Endometrial microvascular endothelial cells (primary cell): Measurements from ENCODE around the gene WDR74. TPM values are rescaled to one million over a fixed set of nuclear protein-coding genes. Genes with fewer than 3 reads are reported as not detected.
"Not testable (repeated sequence)": the region's sequence is repeated elsewhere in the genome, so short reads cannot be mapped to it uniquely, and the experiment has no call there.

Source experiments
- in situ Hi-C: cut with HindIII; loops from 2 replicates; pipeline ENCODE4 v1.10.0; 2017; ENCODE audit warnings: low sequenced_read_pairs, low pct_unique_long_range_greater_than_20kb; ENCODE audit errors: inconsistent ontology term
- total RNA-seq: library from RNA; depleted of rRNA; stranded (reverse); fragments of >200 nt; gene quantifications from one replicate; pipeline ENCODE4 v1.2.3, GENCODE V29; 2015; ENCODE audit errors: inconsistent ontology term

The WDR74 gene
- total RNA-seq, 1 donor from 2014 or later, result 49.7 TPM

DNA sequence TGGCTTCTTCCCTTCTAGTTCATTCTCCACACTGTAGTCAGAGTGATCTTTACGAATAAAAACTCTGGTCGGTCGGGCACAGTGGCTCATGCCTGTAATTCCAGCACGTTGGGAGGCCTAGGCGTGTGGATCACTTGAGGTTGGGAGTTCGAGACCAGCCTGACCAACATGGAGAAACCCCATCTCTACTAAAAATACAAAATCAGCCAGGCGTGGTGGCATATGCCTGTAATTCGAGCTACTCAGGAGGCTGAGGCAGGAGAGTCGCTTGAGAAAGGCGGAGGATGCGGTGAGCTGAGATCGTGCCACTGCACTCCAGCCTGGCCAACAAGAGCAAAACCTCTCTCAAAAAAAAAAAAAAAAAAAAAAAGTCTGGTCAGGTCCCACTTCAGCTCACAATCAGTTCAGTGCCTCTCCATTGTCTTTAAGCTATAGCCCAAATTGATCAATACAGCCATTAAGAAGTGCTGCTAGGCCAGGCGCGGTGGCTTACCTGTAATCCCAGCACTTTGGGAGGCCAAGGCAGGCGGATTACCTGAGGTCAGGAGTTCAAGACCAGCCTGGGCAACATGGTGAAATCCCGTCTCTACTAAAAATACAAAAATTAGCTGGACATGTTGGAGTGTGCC lies 22.3 kb upstream of the WDR74 start:
- in situ Hi-C loops, result not testable (repeated sequence)

DNA sequence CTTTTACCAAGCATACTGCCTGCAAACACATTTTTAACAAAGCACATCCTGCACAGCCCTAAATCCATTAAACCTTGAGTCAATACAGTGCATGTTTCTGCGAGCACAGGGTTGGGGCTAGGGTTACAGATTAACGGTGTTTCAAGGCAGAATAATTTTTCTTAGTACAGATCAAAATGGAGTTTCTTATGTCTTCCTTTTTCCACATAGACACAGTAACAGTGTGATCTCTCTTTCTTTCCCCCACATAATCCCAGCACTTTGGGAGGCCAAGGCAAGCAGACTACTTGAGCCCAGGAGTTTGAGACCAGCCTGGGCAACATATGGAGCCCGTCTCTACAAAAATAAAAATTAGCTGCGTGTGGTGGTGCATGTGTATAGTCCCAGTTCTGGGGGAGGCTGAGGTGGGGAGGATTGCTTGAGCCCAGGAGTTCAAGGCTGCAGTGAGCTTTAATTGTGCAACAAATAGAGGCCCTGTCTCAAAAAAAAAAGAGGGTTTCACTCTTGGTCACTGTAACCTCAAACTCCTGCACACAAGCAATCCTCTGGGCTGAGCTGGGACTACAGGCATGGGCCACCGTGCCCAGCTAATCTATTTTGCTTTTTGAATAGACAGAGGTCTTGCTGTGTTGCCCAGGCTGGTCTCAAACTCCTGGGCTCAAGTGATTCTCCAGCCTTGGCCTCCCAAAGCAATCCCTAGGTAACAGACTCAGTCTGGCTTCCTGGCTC lies 21.6 kb upstream of the WDR74 start:
- in situ Hi-C loops, result no loop called here

DNA sequence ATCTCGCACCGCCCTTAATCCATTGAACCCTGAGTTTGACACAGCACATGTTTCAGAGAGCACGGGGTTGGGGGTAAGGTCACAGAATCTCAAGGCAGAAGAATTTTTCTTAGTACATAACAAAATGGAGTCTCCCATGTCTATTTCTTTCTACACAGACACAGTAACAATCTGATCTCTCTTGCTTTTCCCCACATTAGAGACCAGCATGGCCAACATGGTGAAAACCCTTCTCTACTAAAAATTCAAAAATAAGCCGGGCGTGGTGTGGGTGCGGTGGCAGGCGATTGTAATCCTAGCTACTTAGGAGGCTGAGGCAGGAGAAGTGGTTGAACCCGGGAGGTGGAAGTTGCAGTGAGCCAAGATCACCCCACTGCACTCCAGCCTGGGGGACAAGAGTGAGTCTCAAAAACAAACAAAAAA lies 19.9 kb upstream of the WDR74 start:
- in situ Hi-C loops, result not testable (repeated sequence)

DNA sequence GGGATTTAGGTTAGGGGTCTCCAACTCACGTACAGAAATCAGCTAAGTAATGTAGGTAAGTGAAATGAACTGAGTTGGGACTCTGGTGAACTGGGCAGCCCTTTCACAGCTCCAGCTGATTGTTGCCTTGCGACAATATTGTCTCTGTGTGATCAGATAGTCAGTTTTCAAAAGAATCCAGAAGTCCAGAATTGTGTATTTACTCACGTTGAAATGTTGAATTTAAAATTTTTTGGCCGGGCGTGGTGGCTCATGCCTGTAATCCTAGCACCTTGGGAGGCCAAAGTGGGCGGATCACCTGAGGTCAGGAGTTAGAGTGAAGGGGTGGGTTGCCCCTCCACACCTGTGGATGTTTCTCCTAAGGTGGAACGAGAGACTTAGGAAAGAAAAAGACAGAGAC lies 18.8 kb upstream of the WDR74 start:
- in situ Hi-C loops, result no loop called here

DNA sequence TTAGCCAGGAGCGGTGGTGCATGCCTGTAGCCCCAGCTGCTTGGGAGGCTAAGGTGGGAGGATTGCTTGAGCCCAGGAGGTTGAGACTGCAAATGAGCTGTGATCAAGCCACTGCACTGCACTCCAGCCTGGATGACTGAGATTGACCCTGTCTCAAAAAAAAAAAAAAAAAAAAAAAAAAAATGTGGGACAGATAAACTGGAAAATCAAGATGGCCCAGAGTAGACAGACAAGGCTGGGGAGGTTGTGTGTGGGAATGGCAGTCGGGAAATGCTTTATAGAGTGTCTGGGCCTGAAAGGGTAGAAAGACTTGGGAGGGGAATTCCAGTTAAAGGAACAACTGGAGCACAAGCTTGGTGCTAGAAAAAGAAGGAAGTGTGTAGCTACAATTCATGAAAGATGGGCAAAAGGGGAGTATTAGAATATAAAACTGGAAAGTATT lies 18.2 kb upstream of the WDR74 start:
- in situ Hi-C loops, result no loop called here

DNA sequence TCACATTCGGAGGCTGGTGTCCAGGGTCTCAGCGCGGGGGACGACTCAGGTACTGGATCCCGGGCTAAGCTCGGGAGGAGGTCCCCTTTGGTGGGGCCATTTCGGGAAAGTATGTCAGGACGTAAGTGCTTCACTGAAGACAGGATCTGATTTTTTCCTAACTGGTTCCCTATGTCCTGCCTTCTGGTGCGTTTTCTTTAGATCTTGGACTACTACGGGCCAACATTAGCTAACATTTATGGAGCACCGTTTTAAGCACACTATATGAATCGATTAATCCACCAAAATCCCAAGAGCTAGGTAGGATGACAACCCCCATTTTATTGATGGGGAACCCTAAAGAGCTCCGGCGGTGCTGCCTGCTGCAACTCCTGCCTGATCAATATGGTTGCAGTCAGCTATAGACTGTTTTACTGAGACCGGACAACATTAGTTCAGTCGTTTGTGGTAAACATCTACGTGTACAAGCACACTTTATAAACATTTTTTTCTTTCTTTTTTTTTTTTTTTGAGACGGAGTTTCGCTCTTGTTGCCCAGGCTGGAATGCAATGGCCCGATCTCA lies 17.0 kb upstream of the WDR74 start:
- in situ Hi-C loops, result no loop called here

DNA sequence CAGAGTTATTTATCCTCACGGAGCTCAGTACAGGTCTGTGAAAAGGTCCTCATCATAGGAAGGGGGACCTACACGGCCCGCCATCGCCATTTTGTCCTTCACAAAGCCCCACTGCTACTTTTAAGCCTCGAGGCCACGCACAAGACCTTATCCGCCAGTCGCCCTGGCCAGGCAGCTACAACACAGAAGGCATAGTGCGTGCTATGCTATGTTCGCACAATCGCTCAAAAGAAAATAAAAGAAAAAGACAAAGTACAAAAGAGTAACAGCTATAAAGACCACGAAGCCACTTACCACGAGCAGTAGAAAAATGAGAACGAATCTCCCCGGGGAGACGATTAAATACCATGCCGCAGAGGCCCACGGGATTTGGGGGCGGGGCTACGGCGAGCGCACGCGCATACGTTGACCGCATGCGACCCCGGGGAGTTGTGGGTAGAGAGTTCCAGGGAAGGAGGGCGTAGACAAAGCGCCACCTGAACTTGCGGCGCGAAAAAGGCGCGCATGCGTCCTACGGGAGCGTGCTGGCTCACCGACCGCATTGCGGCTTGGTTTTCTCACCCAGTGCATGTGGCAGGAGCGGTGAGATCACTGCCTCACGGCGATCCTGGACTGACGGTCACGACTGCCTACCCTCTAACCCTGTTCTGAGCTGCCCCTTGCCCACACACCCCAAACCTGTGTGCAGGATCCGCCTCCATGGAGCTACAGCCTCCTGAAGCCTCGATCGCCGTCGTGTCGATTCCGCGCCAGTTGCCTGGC lies 16.4 kb upstream of the WDR74 start:
- in situ Hi-C loops, result no loop called here

DNA sequence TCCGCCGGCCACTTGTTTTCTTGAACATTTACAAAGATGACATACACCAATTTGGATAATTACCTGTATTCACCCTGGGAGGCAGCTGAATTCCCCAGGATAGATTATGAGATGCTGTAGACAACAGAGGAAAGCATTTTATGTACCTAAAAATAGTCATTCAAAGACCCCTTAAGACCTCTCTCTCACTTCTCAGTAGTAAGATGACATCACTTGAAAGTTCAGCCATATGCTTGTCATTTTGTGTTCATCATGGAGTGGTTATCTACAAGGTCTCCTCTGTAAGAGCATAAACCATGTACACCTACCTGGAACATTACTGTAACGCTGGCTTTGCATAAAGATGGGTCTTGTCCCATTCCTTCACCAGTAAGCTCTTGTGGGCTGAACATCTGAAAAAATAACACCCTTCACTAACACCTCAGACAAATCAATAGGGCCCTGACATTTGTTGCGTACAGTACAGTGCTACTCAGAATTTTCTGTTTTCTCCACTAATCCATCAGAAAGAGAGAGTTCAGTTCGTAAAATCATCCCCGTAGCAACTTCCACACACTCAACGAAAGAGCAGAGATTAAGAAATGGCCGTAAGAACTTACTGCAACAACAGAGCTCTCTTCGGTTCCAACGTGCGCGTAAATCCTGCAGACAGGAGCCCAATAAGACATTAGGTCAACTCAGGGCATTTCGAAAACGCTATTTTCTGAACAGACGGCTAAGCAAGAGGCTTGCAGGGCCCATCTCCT lies 15.6 kb upstream of the WDR74 start:
- in situ Hi-C loops, result no loop called here

DNA sequence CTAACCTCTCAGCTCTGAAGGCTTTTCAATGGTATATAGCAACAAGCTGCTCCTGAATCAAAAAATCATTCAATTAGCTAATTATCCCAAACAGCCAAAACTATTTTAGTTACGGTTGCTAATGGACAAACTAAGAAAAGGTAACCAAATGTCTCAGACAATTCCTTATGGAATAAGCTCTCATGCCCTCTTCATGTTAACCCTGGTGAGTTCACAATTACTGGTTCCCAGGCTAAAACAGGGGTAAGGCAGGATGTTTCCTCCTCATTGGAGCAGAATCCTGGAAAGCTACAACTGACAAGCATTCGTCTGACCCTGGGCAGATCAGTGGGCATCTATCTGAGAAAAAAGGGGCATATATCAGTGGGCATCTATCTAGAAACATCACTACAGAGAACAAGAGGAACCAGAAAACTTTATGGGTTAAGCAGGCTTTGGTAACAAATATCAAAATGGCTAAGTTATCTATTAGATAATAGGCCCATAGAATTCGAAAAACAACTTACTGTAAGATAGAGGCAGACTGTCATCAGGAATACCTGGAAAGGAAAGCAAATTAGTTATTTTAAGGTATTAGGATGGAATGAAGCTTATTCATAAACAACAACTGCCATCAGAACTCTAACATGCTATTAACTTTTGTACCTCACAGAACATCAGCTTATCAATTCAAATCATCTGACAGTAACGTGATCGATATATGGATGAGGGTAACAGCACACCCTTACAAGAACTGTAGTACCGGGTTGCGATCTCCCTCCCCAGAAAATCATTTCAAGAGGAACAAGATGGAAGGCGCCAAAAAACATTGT lies 14.8 kb upstream of the WDR74 start:
- in situ Hi-C loops, result no loop called here

DNA sequence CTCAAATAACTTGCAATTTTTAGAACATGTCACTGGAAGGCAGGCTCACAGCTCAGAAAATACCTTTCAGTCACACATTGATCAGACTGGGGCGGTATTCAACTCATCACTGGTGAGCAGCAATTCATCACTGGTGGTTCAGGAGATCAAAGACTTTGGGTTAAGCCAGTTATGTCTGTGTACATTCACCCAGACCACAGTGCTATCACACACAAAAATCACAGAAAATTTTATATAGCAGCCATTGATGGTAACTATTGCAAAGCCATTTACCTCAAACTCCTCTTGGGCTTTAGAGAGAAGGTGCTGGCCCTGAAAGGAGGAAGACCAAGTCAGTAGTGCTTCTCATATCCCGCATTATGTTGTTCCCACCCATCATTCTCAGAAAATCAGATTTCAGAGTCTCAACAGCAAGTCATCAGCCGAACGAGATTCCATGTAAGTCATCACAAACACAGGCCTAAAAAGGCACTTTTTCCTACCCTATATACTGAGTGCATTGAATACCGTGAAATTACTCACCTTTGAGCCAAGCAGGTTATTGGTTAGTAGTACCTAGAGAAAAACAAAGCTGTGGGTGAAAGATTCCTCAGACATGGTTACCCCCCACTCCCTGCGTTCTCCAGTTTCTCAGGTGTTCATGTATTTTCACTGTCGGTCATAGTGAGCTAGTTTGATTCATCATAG lies 14.0 kb upstream of the WDR74 start:
- in situ Hi-C loops, result no loop called here

DNA sequence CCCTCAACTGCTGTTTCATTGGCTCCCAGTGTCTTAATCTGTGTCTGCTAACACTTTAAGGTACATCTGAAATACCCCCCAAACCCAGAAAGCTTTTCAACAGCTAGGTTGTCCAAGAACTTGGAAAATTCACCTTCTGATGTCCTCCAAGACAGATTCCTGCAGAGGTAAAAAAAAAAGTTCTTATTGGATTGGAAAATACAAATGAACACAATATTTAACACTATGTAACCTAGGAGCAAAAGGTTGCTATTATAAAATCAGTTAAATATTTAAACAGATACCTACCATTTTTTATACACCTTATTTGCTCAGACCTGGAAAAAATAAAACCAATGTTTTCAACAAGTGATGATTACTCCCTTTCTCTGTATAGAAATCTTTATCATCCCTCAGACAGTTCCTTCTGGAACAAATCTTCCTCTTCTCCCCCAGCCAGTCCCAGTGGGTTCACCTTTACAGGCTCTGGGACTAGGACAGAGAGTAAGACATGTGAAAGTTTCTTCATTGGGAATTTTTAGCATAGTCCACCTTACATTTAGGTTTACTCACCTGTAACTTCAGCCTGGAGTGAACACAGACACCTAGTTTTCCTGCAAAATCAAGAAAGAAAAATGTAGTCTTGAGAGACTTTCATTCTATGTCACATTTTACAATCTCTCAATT lies 13.3 kb upstream of the WDR74 start:
- in situ Hi-C loops, result no loop called here

DNA sequence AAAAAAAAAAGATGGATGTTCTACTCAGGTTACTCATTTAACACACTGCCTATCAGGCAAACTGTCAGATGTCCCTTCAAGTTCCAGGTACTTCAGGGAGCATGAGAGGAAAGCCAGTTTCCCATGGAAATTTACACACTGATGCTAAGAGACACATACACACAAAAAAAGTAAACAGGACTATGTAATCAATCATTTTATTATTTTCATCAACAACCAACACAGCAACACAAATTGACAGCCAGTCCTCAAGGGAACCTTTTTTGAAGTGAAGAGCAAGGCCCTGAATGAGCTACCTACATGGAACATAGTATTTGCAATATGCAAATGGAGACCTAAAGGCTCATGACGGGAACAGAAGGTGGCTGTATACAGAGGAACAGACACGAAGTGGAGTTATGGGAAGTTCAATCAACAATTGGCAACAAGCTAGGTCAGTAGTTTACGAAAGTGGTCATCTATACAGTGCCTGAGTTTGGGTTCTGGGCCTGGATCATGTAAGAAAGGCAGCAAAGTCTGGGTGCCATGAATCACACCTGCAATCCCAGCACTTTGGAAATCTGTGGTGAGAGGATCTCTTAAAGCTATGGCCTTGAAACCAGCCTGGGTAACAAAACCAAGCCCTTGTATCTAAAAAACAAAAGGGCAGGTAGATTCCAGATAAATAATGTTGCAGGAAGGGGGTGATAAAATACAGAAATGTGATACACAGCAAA lies 12.6 kb upstream of the WDR74 start:
- in situ Hi-C loops, result no loop called here

DNA sequence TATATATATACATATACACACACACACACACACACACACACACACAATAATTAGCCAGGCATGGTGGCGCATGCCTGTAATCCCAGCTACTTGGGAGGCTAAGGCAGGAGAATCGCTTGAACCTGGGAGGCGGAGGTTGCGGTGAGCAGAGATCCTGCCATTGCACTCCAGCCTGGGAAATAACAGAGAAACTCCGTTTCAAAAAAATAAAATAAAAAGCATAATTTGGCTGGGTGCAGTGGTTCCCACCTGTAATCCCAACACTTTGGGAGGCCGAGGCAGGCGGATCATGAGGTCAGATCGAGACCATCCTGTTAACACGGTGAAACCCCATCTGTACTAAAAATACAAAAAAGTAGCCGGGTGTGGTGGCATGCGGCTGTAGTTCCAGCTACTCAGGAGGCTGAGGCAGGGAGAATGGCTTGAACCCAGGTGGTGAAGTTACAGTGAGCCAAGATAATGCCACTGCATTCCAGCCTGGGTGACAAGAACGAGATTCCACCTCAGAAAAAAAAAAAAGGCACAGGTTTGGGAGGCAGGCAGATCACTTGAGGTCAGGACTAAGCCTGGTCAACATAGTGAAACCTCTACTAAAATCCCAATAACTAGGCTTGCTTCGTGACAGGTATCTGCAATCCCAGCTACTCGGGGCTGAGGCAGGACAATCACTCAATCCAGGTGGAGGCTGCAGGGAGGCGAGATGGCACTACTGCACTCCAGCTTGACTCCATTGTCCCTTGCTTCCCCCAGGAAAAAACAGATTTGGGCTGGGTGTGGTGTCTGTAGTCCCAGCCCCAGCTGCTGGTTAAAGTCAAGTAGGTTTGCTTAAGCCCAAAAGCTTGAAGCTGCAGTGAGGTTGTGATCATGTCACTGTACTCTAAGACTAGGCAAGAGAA lies 11.8 kb upstream of the WDR74 start:
- in situ Hi-C loops, result no loop called here

DNA sequence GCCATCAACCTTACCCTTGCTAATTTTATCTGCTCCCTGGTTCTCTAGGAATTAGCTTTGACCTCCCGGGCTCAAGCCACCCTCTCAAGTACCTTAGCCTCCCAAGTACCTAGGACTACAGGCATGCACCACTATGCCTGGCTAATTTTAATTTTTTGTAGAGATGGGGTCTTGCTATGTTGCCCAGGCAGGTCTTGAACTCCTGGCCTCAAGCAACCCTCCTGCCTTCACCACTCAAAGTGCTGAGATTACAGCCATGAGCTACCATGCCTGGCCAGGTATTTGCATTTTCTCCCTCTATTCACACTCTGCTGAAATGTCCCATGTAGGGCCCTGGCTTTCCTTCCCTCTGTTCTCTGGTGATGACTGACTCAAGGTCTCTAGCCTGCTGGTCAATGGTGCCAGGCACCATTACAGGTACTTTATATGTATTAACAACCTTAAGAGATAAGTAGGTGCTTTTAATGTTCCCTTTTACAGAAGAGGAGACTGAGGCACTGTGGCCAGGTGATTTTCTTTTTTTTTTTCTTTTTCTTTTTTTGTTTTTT lies 8.5 kb upstream of the WDR74 start:
- in situ Hi-C loops, result no loop called here

DNA sequence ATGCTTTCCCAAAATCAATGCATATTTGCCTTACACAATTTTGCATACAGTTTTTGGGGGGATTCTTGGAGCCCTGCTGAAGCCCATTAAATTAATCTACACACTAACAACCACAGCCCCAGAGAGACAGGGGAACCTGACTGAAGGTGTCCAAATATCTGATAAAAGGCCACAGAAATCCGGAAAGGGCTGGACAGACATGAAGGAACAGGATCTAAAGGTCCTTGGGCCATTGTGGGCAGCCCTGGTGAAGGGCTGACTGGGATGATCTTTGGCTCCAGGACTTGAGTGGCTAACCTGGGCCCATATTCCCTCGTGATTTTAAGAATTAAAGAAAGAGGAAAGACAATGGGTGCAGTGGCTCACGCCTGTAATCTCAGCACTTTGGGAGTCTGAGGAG lies 6.8 kb upstream of the WDR74 start:
- in situ Hi-C loops, result no loop called here
